Renal cortex interstitium (tissue), 11 donors: Measurements from ENCODE around the gene KCTD15. TPM values are rescaled to one million over a fixed set of nuclear protein-coding genes. Genes with fewer than 3 reads are reported as not detected.

Experiments
- DNase-seq, 11 donors: peaks; one replicate each; pipeline ENCODE4 v3.0.0-alpha.2; 2013; ENCODE audit warnings: low read depth in 9 of 11, low spot score in 4 of 11; ENCODE audit errors: extremely low read depth in 1 of 11
- polyA plus RNA-seq, 3 donors: library from polyadenylated mRNA; unstranded; fragments of 120-200 nt; gene quantifications; one replicate each; pipeline ENCODE4 v1.2.1, GENCODE V29; 2013; ENCODE audit not compliant: insufficient read length in 3 of 3

KCTD15 gene
- polyA plus RNA-seq, 3 donors, result 37.7 to 66.2 (median 53.9) TPM

- no peak for DNase-seq
These were observed 14.7 kb upstream of the KCTD15 start for GRCh38 chr19:33781996-33782395.

GRCh38 chr19:33784432-33784831 lies 12.2 kb upstream of the KCTD15 start:
- DNase-seq, result no peak

GRCh38 chr19:33785795-33786194 lies 10.9 kb upstream of the KCTD15 start:
- DNase-seq, result no peak

- no peak for DNase-seq
These were observed 8.0 kb upstream of the KCTD15 start for GRCh38 chr19:33788676-33789075.

- no peak for DNase-seq
These were observed 7.3 kb upstream of the KCTD15 start for GRCh38 chr19:33789344-33789743.

- DNase-seq, result no peak
These were observed 1.8 kb upstream of the KCTD15 start for GRCh38 chr19:33794683-33795369.

- DNase-seq, result peak in 9 of 11 donors; percentile 71 to 86 (median 85)
These were observed 1.1 kb upstream of the KCTD15 start for GRCh38 chr19:33795370-33796163.

GRCh38 chr19:33797802-33798671 lies 1.4 kb downstream of the KCTD15 start:
- peak in 4 of 11 donors; percentile 33 to 49 (median 41) for DNase-seq

- DNase-seq, result no peak
These were observed 2.0 kb downstream of the KCTD15 start for GRCh38 chr19:33798681-33799111.

GRCh38 chr19:33799476-33799875 lies 2.8 kb downstream of the KCTD15 start:
- no peak for DNase-seq

GRCh38 chr19:33800012-33800680 lies 3.5 kb downstream of the KCTD15 start:
- DNase-seq, result no peak

- DNase-seq, result no peak
These were observed 4.7 kb downstream of the KCTD15 start for GRCh38 chr19:33801411-33801810.

- DNase-seq, result no peak
These were observed 5.3 kb downstream of the KCTD15 start for GRCh38 chr19:33802001-33802400.

GRCh38 chr19:33802801-33803200 lies 6.1 kb downstream of the KCTD15 start:
- DNase-seq, result no peak

GRCh38 chr19:33803383-33803782 lies 6.7 kb downstream of the KCTD15 start:
- DNase-seq, result no peak

GRCh38 chr19:33804021-33804799 lies 7.5 kb downstream of the KCTD15 start:
- peak in 1 of 11 donors; percentile 29 for DNase-seq

- no peak for DNase-seq
These were observed 8.6 kb downstream of the KCTD15 start for GRCh38 chr19:33805313-33805712.

- no peak for DNase-seq
These were observed 9.3 kb downstream of the KCTD15 start for GRCh38 chr19:33805840-33806433.
